NCI-H2227 treated with DMSO at 0.1 percent for 48 hours (cell line): Measurements from ENCODE around the gene NMT2.
"Not testable (repeated sequence)": the region's sequence is repeated elsewhere in the genome, so short reads cannot be mapped to it uniquely, and the experiment has no call there.

Source experiments
- DNase-seq: peaks from one replicate; lab custom pipeline; 2025; lab: John Stamatoyannopoulos, UW

The NMT2 gene

GRCh38 chr10:15168291-15168785, at the start of gene NMT2:
Gene NMT2, minus strand, starts transcription at chr10:15168693. Its CDS starts 81 bp downstream, at chr10:15168612.
- peak; percentile 68 for DNase-seq

- no peak for DNase-seq
Measured at GRCh38 chr10:15216700-15217099, 48.2 kb upstream of the NMT2 start.

GRCh38 chr10:15214237-15214636, 45.7 kb upstream of the NMT2 start:
- DNase-seq, result no peak

GRCh38 chr10:15213461-15213861, 45.0 kb upstream of the NMT2 start:
- DNase-seq, result no peak

GRCh38 chr10:15211464-15211979, 43.0 kb upstream of the NMT2 start:
- DNase-seq, result no peak

- no peak for DNase-seq
Measured at GRCh38 chr10:15210521-15210920, 42.0 kb upstream of the NMT2 start.

GRCh38 chr10:15209827-15210509, 41.5 kb upstream of the NMT2 start:
- peak; percentile 49 for DNase-seq

- DNase-seq, result no peak
Measured at GRCh38 chr10:15208221-15208620, 39.7 kb upstream of the NMT2 start.

GRCh38 chr10:15207410-15207809, 38.9 kb upstream of the NMT2 start:
- DNase-seq, result not testable (repeated sequence)

- DNase-seq, result no peak
Measured at GRCh38 chr10:15202639-15203038, 34.1 kb upstream of the NMT2 start.

- DNase-seq, result not testable (repeated sequence)
Measured at GRCh38 chr10:15202301-15202621, 33.8 kb upstream of the NMT2 start.

GRCh38 chr10:15201589-15202300, 33.3 kb upstream of the NMT2 start:
- DNase-seq, result no peak

- DNase-seq, result no peak
Measured at GRCh38 chr10:15200626-15201025, 32.1 kb upstream of the NMT2 start.

- DNase-seq, result no peak
Measured at GRCh38 chr10:15197911-15198310, 29.4 kb upstream of the NMT2 start.

- DNase-seq, result no peak
Measured at GRCh38 chr10:15197276-15197675, 28.8 kb upstream of the NMT2 start.

GRCh38 chr10:15196021-15196834, 27.7 kb upstream of the NMT2 start:
- DNase-seq, result peak; percentile 68

GRCh38 chr10:15189133-15189885, 20.8 kb upstream of the NMT2 start:
- DNase-seq, result no peak

GRCh38 chr10:15188603-15189002, 20.1 kb upstream of the NMT2 start:
- DNase-seq, result no peak

- DNase-seq, result no peak
Measured at GRCh38 chr10:15183689-15184481, 15.4 kb upstream of the NMT2 start.

GRCh38 chr10:15182540-15183207, 14.2 kb upstream of the NMT2 start:
- no peak for DNase-seq
